ENCODE data around the gene PCAT6.

DNA sequence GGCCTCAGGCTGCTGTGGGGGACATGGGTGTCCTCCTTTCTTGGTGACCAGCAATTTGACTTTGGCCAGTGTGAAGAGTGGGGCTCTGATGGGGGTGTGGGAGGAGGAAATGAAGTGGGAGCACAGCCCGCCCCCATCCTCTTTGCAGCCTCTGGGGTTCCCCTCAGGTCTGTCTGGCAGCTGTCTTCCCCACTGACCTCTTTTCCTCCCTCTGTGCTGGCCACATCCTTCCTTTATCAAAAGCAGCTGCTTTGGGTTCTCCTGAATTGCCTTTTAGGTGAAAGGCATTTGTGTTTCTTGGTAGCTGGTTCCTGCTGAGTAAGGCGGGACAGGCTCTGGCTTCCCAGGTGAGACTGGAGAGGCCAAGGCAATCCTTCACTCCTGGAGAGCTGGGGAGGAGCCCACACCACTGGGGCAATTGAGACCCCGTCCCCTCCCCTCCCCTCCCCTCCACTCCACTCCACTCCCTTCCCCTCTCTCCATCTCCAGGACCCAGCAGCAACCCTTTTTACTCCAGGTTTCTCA, 24.9 kb downstream of the PCAT6 start:
- TF ChIP-seq POLR2A (IDR thresholded peaks at IDR 0.05; ENCODE audit: low read depth): no peak
- no peak for TF ChIP-seq EP300 (IDR thresholded peaks at IDR 0.05)
